ENCODE results near the gene TFAP2B. TPM values are rescaled to one million over a fixed set of nuclear protein-coding genes. Genes with fewer than 3 reads are reported as not detected.
A peak's percentile ranks its signal among the peaks of the same experiment; 100 is the strongest.

TFAP2B gene
- total RNA-seq, 4 donors from 2014 or later = not detected

DNA sequence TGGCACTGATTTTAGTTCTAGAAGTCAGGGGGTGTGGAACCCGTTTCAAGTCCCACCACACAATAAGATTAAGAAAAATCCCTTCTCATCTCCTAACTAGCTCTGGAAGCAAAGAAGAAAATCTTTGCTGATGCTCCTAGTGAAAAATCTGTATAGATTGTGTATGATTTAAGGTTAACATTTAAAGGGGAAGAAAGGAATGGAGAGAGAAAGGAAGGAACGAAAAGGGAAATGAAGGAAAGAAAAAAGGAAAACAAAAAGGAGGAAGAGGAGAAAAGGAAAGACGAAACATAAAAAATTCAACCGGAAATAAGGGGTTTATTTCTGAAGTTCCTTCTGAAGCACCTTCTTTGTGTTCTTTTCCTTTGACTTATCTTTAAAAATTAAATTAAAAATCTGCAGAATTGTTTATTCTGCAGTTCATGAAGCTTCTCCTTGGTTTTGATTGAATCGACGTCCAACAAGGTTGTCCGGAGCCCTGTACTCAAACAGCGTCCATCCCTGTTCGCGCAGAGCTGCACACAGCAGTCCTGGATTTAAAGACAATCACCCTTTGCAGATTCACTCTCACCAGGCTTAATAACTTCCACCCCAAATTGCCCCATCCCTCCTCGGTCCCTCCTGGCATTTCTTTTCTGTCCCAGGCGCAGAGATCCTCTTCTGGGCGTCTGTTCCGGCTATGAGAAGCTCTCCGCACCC lies 1.6 kb upstream of the TFAP2B start:
- intact Hi-C loops (cut with DNase I; ENCODE audit: low total_unique reads) = no loop called here
- WGBS, 2 donors (ENCODE audit: low coverage in 1 of 2) = 12 to 24% methylated on average over 14 to 15 of the region's 15 CpGs
- H3K36me3 ChIP-seq = no peaks in the 10 kb centered on the region
- no peak overlapping the region for H3K27ac ChIP-seq
- DNase-seq = no peak
- H3K4me3 ChIP-seq = no peak overlapping the region
- peaks cover 91% of the 10 kb centered on the region for H3K27me3 ChIP-seq
- in situ Hi-C loops (cut with MboI; ENCODE audit: low pct_ligation_motif_present in 1 of 4, low pct_unique_long_range_greater_than_20kb in 1 of 4, low sequenced_read_pairs in 3 of 4) = loop anchor here (10.0 to 25.0 kb wide), 6 partner anchors 545 to 1220 kb away; no protein-coding TSS in a partner anchor
- TF ChIP-seq POLR2AphosphoS5 (IDR thresholded peaks at IDR 0.05) (no peak), POLR2A (IDR thresholded peaks at IDR 0.05) (no peak), EP300 (IDR thresholded peaks at IDR 0.05; ENCODE audit: low read depth) (no peak)
- TF ChIP-seq, protein P1, sequence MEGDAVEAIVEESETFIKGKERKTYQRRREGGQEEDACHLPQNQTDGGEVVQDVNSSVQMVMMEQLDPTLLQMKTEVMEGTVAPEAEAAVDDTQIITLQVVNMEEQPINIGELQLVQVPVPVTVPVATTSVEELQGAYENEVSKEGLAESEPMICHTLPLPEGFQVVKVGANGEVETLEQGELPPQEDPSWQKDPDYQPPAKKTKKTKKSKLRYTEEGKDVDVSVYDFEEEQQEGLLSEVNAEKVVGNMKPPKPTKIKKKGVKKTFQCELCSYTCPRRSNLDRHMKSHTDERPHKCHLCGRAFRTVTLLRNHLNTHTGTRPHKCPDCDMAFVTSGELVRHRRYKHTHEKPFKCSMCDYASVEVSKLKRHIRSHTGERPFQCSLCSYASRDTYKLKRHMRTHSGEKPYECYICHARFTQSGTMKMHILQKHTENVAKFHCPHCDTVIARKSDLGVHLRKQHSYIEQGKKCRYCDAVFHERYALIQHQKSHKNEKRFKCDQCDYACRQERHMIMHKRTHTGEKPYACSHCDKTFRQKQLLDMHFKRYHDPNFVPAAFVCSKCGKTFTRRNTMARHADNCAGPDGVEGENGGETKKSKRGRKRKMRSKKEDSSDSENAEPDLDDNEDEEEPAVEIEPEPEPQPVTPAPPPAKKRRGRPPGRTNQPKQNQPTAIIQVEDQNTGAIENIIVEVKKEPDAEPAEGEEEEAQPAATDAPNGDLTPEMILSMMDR (IDR thresholded peaks at IDR 0.05) = no peak
- H3K4me1 ChIP-seq = peaks cover 0 to 26% (median 12%) of the 10 kb centered on the region in 4 donors
- no peaks in the 10 kb centered on the region for H3K9me3 ChIP-seq

DNA sequence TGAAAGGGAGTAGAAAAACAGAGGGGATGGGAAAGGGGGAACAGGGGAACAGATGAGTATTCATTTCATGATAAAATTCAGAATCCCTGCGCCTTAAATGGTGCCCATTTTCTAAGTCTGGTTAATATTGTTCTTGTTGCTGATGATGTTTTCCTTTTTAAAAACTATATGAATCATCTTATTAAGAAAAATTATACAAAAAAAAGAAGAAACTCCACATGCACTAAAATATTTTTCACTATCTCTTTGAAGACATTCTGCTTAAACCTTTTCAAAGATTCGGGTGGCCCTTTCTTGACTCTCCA lies 1.1 kb upstream of the TFAP2B start:
- intact Hi-C loops (cut with DNase I; ENCODE audit: low total_unique reads) (no loop called here), in situ Hi-C loops (cut with MboI; ENCODE audit: low pct_ligation_motif_present in 1 of 4, low pct_unique_long_range_greater_than_20kb in 1 of 4, low sequenced_read_pairs in 3 of 4) (loop anchor here (10.0 to 25.0 kb wide), 6 partner anchors 545 to 1220 kb away; no protein-coding TSS in a partner anchor)
- Histone ChIP-seq H3K4me3 (no peak overlapping the region), H3K27me3 (peaks cover 96% of the 10 kb centered on the region), H3K9me3 (no peaks in the 10 kb centered on the region), H3K4me1 (peaks cover 0 to 26% (median 12%) of the 10 kb centered on the region in 4 donors), H3K27ac (no peak overlapping the region), H3K36me3 (no peaks in the 10 kb centered on the region)
- 12 to 32% methylated on average over 2 of the region's 2 CpGs for WGBS, 2 donors (ENCODE audit: low coverage in 1 of 2)
- TF ChIP-seq, protein P1 (IDR thresholded peaks at IDR 0.05) = no peak
- no peak for TF ChIP-seq POLR2A (IDR thresholded peaks at IDR 0.05)
- TF ChIP-seq POLR2AphosphoS5 (IDR thresholded peaks at IDR 0.05) = no peak
- TF ChIP-seq EP300 (IDR thresholded peaks at IDR 0.05; ENCODE audit: low read depth) = no peak
- no peak for DNase-seq

DNA sequence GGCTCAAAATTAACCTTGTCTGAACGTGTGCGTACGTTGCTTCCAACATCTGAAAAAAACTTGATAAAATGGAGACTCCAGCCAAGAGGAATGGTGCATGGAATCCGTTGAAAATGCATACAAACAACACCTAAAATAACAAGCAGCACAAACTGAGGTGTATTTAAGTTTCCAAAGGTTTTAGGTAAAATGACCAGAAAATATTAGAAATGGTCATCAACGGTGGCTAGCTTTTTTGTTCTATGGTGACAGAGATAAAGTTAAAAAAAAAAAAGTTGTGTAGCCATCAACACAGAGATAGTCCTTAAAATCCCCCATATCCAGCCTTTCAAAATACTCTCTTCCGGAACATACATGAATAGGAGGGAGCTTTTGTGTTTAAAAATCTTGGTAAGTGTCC lies 651 bp upstream of the TFAP2B start:
- WGBS, 2 donors (ENCODE audit: low coverage in 1 of 2) = 21 to 25% methylated on average over 6 of the region's 6 CpGs
- TF ChIP-seq EP300 (IDR thresholded peaks at IDR 0.05; ENCODE audit: low read depth) = no peak
- TF ChIP-seq, protein P1 (IDR thresholded peaks at IDR 0.05) = no peak
- no peak for TF ChIP-seq POLR2AphosphoS5 (IDR thresholded peaks at IDR 0.05)
- peaks cover 0 to 26% (median 12%) of the 10 kb centered on the region in 4 donors for H3K4me1 ChIP-seq
- peaks cover 97% of the 10 kb centered on the region for H3K27me3 ChIP-seq
- no peaks in the 10 kb centered on the region for H3K36me3 ChIP-seq
- no peak overlapping the region for H3K27ac ChIP-seq
- no peaks in the 10 kb centered on the region for H3K9me3 ChIP-seq
- H3K4me3 ChIP-seq = no peak overlapping the region
- intact Hi-C loops (cut with DNase I; ENCODE audit: low total_unique reads) = no loop called here
- in situ Hi-C loops (cut with MboI; ENCODE audit: low pct_ligation_motif_present in 1 of 4, low pct_unique_long_range_greater_than_20kb in 1 of 4, low sequenced_read_pairs in 3 of 4) = loop anchor here (10.0 to 25.0 kb wide), 6 partner anchors 544 to 1219 kb away; no protein-coding TSS in a partner anchor
- DNase-seq = no peak

DNA sequence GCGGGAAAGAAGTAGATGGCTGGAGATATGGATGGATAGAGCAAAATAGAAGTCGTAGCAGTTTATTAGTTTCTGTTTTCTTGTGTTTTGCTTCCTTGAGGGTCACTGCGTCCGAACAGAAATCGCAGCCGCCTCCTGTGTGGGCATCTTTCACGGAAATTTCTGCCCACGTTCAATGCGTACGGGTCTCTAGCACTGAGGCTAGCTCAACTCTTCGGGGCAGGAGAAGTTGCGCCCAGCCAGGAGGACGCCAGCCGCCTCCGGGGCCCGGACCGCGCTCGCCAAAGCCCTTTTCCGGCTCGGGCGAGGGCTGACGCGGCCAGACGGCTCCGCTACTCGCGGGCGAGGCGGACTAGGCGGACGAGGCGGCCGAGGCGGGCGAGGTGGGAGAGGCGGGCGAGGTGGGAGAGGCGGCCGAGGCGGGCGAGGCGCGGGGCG lies 814 bp downstream of the TFAP2B start:
- WGBS, 2 donors (ENCODE audit: low coverage in 1 of 2) = 11 to 20% methylated on average over 10 to 28 of the region's 45 CpGs
- Histone ChIP-seq H3K9me3 (no peaks in the 10 kb centered on the region), H3K27me3 (peaks cover 98% of the 10 kb centered on the region), H3K27ac (no peak overlapping the region), H3K4me1 (peaks cover 0 to 26% (median 12%) of the 10 kb centered on the region in 4 donors), H3K36me3 (no peaks in the 10 kb centered on the region), H3K4me3 (peak overlapping the region in 1 of 4 donors; percentile 35)
- DNase-seq = no peak
- intact Hi-C loops (cut with DNase I; ENCODE audit: low total_unique reads) = no loop called here
- TF ChIP-seq POLR2A (IDR thresholded peaks at IDR 0.05) (no peak), EP300 (IDR thresholded peaks at IDR 0.05; ENCODE audit: low read depth) (no peak), POLR2AphosphoS5 (IDR thresholded peaks at IDR 0.05) (no peak)
- TF ChIP-seq, protein P1 (IDR thresholded peaks at IDR 0.05) = no peak
- in situ Hi-C loops (cut with MboI; ENCODE audit: low pct_ligation_motif_present in 1 of 4, low pct_unique_long_range_greater_than_20kb in 1 of 4, low sequenced_read_pairs in 3 of 4) = loop anchor here (10.0 to 25.0 kb wide), 6 partner anchors 543 to 1218 kb away; no protein-coding TSS in a partner anchor
